ENCODE data around the gene CHCHD6. TPM values are rescaled to one million over a fixed set of nuclear protein-coding genes. Genes with fewer than 3 reads are reported as not detected.

The CHCHD6 gene
- total RNA-seq, 3 donors from 2014 or later, result 5.9 to 9.8 (median 6.5) TPM

- no peaks in the 10 kb centered on the region for H3K4me1 ChIP-seq (ENCODE audit: low read depth)
- H3K4me3 ChIP-seq, result no peak overlapping the region
- no peak for TF ChIP-seq CTCF (IDR thresholded peaks at IDR 0.05)
- intact Hi-C loops (cut with DNase I, micrococcal nuclease), result no loop called here
- ATAC-seq (no peak), DNase-seq (no peak)
- H3K9me3 ChIP-seq, result no peaks in the 10 kb centered on the region
- no peaks in the 10 kb centered on the region for H3K36me3 ChIP-seq (ENCODE audit: low read depth)
These were observed 56.5 kb downstream of the CHCHD6 start for GRCh38 chr3:126760541-126760940.

- intact Hi-C loops (cut with DNase I, micrococcal nuclease), result no loop called here
These were observed 59.0 kb downstream of the CHCHD6 start for GRCh38 chr3:126763035-126763434.

GRCh38 chr3:126765187-126766069 is 61.4 kb downstream of the CHCHD6 start:
- Histone ChIP-seq H3K4me3 (no peak overlapping the region), H3K9me3 (no peaks in the 10 kb centered on the region), H3K4me1 (ENCODE audit: low read depth) (no peaks in the 10 kb centered on the region), H3K36me3 (ENCODE audit: low read depth) (no peaks in the 10 kb centered on the region)
- DNase-seq (no peak), ATAC-seq (no peak)
- intact Hi-C loops (cut with DNase I, micrococcal nuclease), result no loop called here
- TF ChIP-seq CTCF (IDR thresholded peaks at IDR 0.05), result no peak

More at GRCh38 chr3:126763035-126763434, 59.0 kb downstream of the CHCHD6 start:
- no peak for ATAC-seq
- DNase-seq, result no peak
- H3K36me3 ChIP-seq (ENCODE audit: low read depth), result no peaks in the 10 kb centered on the region
- H3K9me3 ChIP-seq, result no peaks in the 10 kb centered on the region
- H3K4me3 ChIP-seq, result no peak overlapping the region
- no peaks in the 10 kb centered on the region for H3K4me1 ChIP-seq (ENCODE audit: low read depth)
- TF ChIP-seq CTCF (IDR thresholded peaks at IDR 0.05), result no peak

DNA sequence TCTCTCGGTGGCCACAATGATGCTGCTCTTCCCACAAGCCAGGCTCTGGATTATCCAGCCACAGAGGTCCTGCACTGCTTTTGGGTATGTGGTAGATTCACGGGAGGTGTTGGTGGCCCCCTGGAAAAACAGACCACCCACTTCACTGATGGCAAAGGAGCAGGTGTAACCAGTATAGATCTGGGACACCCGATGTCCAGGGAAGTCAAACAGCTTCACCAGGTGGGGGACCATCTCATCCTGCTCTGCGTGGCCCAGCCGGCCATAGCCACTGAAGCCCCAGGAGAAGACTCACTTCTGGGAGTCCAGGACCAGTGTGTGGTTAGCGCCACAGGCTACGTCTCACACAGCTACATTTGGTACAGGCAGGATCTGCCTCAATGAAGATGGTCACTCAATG is 62.6 kb downstream of the CHCHD6 start:
- ATAC-seq, result no peak
- no peak for DNase-seq
- Histone ChIP-seq H3K4me3 (no peak overlapping the region), H3K36me3 (ENCODE audit: low read depth) (no peaks in the 10 kb centered on the region), H3K9me3 (no peaks in the 10 kb centered on the region), H3K4me1 (ENCODE audit: low read depth) (no peaks in the 10 kb centered on the region)
- TF ChIP-seq CTCF (IDR thresholded peaks at IDR 0.05), result no peak
- intact Hi-C loops (cut with DNase I, micrococcal nuclease), result no loop called here

- no peak for DNase-seq
- Histone ChIP-seq H3K36me3 (ENCODE audit: low read depth) (no peaks in the 10 kb centered on the region), H3K9me3 (no peaks in the 10 kb centered on the region), H3K4me1 (ENCODE audit: low read depth) (no peaks in the 10 kb centered on the region), H3K4me3 (no peak overlapping the region)
- intact Hi-C loops (cut with DNase I, micrococcal nuclease), result no loop called here
- TF ChIP-seq CTCF (IDR thresholded peaks at IDR 0.05), result no peak
- ATAC-seq, result no peak
These were observed 64.9 kb downstream of the CHCHD6 start for GRCh38 chr3:126768903-126769302.
